Measurements from ENCODE around the gene MXI1.

DNA sequence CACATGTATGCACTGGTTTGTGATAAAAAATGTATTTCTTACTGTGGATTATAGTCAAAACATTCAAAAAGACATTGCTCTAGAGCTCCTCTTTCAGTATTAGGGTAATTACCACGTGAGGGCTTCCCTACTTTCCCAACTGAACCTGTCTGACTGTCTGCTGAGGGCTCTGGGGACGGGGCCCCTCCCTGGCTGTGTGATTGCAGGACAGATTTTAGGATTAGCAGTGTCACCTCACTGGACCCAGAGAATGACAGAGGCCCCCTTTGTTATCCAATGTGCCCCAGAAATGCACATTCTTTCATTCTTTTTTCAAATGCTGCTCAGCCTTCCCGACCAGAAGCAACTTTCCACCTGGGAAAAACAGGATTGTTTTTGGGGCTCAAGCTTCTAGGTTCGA, 43.6 kb upstream of the MXI1 start:
- TF ChIP-seq, protein P1, sequence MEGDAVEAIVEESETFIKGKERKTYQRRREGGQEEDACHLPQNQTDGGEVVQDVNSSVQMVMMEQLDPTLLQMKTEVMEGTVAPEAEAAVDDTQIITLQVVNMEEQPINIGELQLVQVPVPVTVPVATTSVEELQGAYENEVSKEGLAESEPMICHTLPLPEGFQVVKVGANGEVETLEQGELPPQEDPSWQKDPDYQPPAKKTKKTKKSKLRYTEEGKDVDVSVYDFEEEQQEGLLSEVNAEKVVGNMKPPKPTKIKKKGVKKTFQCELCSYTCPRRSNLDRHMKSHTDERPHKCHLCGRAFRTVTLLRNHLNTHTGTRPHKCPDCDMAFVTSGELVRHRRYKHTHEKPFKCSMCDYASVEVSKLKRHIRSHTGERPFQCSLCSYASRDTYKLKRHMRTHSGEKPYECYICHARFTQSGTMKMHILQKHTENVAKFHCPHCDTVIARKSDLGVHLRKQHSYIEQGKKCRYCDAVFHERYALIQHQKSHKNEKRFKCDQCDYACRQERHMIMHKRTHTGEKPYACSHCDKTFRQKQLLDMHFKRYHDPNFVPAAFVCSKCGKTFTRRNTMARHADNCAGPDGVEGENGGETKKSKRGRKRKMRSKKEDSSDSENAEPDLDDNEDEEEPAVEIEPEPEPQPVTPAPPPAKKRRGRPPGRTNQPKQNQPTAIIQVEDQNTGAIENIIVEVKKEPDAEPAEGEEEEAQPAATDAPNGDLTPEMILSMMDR (IDR thresholded peaks at IDR 0.05; ENCODE audit: insufficient read depth, low read depth, low read length), result no peak
- no peak for TF ChIP-seq EZH2 (IDR thresholded peaks at IDR 0.05; ENCODE audit: insufficient read depth, low read length)
